ENCODE data around the gene RABIF.
"Not testable (repeated sequence)": the region's sequence is repeated elsewhere in the genome, so short reads cannot be mapped to it uniquely, and the experiment has no call there.

Gene RABIF

GRCh38 chr1:202888531-202889360 is at the start of gene RABIF:
RABIF (minus strand) TSS chr1:202889149; CDS start chr1:202889098, 51 bp downstream.
- peak; percentile 90 for DNase-seq (ENCODE audit: low read depth, low spot score)

DNA sequence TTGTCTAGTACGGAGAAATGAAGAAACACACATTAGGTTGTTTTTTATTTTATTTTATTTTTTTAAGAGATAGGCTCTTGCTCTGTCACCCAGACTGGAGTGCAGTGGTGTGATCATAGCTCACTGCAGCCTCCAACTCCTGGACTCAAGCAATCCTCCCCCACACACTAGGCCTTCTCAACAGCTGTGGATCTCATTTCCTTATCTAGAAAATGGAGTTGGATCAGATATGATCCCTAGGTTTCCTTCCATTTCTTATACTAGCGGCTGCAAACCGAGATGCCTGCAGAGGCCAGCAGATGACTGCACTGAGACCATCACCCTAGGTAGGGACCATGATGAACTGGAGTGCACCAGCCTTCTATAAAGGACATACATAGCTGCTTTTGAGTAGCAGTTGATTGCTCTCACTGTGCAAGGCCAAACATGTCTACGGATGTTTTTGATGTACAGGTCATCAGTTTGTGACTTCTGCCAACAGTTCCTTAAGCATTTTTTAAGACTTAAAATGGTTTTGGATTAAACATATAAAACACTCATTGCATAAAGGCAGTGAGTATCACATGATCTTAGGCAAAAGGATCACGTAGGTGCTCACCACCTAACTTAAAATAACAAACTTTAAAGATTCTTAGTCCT is 49.5 kb upstream of the RABIF start:
- DNase-seq (ENCODE audit: low read depth, low spot score) = no peak

GRCh38 chr1:202936409-202936808 is 47.5 kb upstream of the RABIF start:
- not testable (repeated sequence) for DNase-seq (ENCODE audit: low read depth, low spot score)

GRCh38 chr1:202935844-202936243 is 46.9 kb upstream of the RABIF start:
- DNase-seq (ENCODE audit: low read depth, low spot score) = no peak

GRCh38 chr1:202934755-202935154 is 45.8 kb upstream of the RABIF start:
- no peak for DNase-seq (ENCODE audit: low read depth, low spot score)

- DNase-seq (ENCODE audit: low read depth, low spot score) = no peak
Observed at GRCh38 chr1:202932476-202932875, 43.5 kb upstream of the RABIF start.

DNA sequence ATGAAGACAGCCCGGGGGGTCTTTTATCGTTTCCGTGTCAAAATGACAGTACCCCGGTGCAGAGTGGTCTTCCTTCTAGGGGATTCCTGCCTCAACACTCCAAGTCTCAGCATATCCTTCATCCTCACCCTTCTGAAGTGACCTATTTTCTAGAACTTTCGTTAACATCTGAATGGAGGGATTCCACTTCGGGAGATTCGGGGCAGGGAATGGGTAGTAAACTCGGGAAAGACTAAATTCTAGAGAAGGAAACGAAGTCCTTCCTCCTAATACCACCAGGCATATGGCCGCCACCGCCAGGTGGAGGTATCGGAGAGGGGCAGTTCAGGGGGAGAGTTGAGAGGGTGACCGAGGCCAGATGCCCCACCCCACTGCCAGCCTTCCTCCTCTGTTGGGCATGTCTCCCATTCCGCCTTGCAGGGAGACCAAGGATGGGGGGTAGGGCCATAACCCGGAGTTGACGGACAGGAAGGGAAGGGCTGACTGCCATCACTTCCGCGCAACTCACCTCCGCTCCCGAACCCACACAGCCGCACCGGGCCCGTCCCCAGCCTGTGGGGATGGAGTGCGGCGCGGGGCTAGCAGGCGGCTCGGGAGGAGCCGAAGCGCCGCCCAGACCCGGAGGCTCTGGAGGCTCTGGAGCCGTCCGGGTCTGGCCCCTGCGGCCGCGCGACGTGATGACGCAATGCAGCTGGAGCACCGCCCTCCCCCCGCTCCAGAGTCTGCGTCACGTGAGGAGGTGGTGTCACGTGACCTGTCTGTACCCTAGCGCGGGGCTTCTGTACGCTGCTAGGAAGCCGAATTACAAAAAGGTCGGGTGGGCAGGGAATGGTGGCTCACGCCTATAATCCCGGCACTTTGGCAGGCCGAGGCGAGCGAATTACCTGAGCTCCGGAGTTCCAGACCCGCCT is 37.9 kb upstream of the RABIF start, which contains the start of gene KLHL12:
Gene KLHL12, minus strand, starts transcription at position 654 of the 911 bp plus-strand sequence. CDS start 2,072 bp downstream, outside the sequence.
- DNase-seq (ENCODE audit: low read depth, low spot score) = peak; percentile 96

DNA sequence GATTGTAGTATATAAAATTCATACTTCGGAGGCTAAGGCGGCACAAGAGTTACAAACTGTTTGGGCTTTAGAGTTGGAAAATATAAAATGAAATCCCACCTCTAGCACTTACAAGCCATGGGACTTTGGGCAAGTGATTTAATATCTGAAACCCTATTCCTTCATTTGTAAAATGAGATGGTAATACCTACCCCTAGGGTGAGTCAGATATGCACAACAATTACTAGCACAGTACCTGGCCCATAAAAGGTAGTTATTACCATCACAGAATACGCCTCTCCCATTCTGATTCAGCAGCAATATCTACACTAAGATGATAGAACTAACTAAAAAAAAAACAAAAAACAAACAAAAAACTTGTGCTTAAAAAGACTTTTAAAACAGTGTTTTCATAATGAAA is 34.6 kb upstream of the RABIF start:
- DNase-seq (ENCODE audit: low read depth, low spot score) = no peak

GRCh38 chr1:202919615-202920014 is 30.7 kb upstream of the RABIF start:
- DNase-seq (ENCODE audit: low read depth, low spot score) = no peak

GRCh38 chr1:202915146-202915545 is 26.2 kb upstream of the RABIF start:
- no peak for DNase-seq (ENCODE audit: low read depth, low spot score)

DNA sequence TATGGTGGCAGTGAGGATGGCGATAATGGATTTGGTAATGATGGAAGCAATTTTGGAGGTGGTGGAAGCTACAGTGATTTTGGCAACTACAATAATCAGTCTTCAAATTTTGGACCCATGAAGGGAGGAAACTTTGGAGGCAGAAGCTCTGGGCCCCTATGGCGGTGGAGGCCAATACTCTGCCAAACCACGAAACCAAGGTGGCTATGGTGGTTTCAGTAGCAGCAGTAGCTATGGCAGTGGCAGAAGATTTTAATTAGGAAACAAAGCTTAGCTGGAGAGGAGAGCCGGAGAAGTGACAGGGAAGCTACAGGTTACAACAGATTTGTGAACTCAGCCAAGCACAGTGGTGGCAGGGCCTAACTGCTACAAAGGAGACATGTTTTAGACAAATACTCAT is 23.5 kb upstream of the RABIF start:
- not testable (repeated sequence) for DNase-seq (ENCODE audit: low read depth, low spot score)

- DNase-seq (ENCODE audit: low read depth, low spot score) = no peak
Observed at GRCh38 chr1:202909494-202909893, 20.5 kb upstream of the RABIF start.

GRCh38 chr1:202908998-202909397 is 20.0 kb upstream of the RABIF start:
- no peak for DNase-seq (ENCODE audit: low read depth, low spot score)

DNA sequence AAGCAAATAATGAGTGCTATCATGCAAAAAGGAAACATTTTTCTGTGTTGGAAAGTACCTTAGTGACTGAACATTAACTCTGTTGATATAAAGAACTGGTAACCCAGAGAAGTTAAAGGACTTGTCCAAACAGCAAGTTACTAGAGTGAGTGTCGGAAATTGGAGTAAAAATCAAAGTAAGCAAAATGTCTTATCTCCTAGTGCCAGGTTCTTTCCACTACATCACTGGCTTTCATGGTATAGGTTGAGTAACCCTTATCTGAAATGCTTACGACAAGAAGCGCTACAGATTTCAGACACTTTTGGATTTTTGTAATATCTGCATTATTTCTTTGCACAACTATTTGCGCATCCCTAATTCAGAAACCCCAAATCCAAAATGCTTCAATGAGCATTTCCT is 16.4 kb upstream of the RABIF start:
- no peak for DNase-seq (ENCODE audit: low read depth, low spot score)

DNA sequence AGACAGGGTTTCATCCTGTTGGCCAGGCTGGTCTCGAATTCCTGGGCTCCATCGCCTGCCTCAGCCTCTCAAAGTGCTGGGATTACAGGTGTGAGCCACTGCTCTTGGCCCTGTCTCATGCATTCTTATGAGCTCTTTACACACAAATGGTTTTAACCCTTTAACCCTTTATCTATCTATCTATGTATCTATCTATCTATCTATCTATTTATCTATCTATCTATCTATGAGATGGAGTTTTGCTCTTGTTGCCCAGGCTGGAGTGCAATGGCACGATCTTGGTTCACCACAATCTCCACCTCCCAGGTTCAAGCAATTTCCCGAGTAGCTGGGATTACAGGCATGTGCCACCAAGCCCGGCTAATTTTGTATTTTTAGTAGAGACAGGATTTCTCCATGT is 14.9 kb upstream of the RABIF start:
- not testable (repeated sequence) for DNase-seq (ENCODE audit: low read depth, low spot score)

DNA sequence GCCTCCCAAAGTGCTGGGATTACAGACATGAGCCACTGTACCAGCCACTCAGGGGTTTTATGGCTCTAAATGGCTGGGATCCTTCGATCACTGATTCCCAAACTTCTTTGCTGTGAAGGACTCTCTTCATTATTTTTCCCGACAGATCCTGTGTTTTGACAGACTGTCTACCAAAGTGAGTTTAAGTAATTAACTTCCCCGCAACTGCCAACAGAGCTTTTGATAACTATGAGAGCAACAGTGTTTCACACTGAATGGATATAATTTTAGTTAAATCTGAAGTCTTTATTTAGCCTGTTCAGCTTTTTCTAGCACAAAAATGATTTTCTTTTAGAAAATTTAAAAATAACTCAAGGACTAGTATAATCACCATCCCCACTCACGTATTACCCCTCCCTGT is 12.6 kb upstream of the RABIF start:
- no peak for DNase-seq (ENCODE audit: low read depth, low spot score)

DNA sequence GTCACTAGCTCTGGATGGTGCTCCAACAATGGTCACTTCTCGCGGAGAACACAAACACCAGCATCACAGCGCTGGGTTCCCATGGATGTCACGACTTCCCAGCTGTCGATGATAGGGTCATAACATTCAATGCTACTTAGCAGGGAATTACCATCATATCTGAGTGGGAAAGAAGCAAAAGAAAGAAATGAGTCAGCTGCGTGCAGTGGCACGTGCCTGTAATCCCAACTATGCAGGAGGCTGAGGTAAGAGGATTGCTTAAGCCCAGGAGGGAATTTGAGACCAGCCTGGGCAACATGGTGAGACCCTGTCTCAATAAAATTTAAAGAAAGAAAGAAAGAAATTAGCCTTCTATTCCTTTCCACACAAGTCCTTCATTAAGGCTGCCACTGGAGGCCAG is 3.6 kb upstream of the RABIF start:
- DNase-seq (ENCODE audit: low read depth, low spot score) = no peak

- no peak for DNase-seq (ENCODE audit: low read depth, low spot score)
Observed at GRCh38 chr1:202890392-202890791, 1.4 kb upstream of the RABIF start.

DNA sequence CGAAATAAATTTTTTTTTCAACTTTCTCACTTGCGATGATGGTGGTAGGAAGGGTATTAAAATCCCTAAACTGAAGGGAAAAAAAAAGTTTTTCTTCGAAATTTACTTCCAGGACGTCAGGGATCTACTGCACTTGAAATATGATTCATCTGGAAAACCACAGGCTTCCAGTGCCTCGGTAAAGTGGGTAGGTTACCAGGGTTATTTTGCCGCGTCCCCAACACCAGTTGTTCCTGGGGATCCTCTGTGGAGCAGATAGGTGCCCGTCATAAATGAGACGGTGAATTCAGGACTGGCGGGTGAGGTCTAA is 773 bp downstream of the RABIF start:
- DNase-seq (ENCODE audit: low read depth, low spot score) = no peak

GRCh38 chr1:202880961-202881460 is 7.9 kb downstream of the RABIF start:
- DNase-seq (ENCODE audit: low read depth, low spot score) = no peak

DNA sequence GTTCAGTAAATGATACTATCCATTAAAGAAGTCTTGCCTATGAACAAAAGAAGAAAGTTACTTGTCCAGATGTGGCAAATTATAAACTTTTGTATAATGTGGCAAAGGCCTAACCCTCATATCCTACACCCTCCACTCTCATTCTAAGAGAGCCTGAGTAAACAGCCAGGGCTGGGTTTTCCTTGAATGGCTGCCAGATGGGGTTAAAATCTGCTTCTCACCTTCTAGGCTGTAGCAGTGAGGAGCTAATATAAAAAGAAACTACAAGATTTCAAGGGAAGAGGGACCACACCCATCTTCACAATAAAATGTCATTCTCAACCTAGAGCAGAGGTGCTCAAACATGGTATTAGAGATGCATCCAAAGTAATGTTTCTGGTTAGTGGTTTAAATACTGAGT is 8.9 kb downstream of the RABIF start:
- no peak for DNase-seq (ENCODE audit: low read depth, low spot score)

DNA sequence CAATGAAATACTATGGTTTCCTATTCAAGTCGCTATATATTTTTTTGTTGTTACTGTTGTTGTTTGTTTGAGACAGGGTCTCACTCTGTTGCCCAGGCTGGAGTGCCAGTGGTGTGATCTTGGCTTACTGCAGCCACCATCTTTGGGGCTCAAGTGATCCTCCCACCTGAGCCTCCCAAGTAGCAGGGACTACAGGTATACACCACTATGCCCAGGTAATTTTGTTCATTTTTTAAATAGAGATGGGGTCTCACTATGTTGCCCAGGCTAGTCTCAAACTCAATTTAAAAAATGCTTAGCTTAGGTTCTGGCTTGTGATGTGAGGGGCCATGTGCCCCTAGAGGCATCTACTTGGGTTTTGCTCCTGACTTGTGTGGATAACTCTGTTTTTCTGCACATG is 9.8 kb downstream of the RABIF start:
- no peak for DNase-seq (ENCODE audit: low read depth, low spot score)
